ENCODE measurements around the gene HYKK.
A peak's percentile ranks its signal among the peaks of the same experiment; 100 is the strongest.
"Not testable (repeated sequence)": the region's sequence is repeated elsewhere in the genome, so short reads cannot be mapped to it uniquely, and the experiment has no call there.

HYKK gene

GRCh38 chr15:78539464-78540140 lies 32.2 kb downstream of the HYKK start:
- not testable (repeated sequence) for DNase-seq
- intact Hi-C loops (cut with DNase I), result loop anchor here (2.0 kb wide), 2 partner anchors 33 to 101 kb away; partner anchors contain the start of genes HYKK and IREB2

GRCh38 chr15:78540141-78540870 lies 32.9 kb downstream of the HYKK start, which contains the start of gene PSMA4:
PSMA4 (plus strand) TSS chr15:78540444; CDS start chr15:78541928, 1,484 bp downstream.
- intact Hi-C loops (cut with DNase I), result loop anchor here (2.0 kb wide), 2 partner anchors 34 to 102 kb away; partner anchors contain the start of genes HYKK and IREB2
- DNase-seq, result peak; percentile 86 to 99 (median 92)

DNA sequence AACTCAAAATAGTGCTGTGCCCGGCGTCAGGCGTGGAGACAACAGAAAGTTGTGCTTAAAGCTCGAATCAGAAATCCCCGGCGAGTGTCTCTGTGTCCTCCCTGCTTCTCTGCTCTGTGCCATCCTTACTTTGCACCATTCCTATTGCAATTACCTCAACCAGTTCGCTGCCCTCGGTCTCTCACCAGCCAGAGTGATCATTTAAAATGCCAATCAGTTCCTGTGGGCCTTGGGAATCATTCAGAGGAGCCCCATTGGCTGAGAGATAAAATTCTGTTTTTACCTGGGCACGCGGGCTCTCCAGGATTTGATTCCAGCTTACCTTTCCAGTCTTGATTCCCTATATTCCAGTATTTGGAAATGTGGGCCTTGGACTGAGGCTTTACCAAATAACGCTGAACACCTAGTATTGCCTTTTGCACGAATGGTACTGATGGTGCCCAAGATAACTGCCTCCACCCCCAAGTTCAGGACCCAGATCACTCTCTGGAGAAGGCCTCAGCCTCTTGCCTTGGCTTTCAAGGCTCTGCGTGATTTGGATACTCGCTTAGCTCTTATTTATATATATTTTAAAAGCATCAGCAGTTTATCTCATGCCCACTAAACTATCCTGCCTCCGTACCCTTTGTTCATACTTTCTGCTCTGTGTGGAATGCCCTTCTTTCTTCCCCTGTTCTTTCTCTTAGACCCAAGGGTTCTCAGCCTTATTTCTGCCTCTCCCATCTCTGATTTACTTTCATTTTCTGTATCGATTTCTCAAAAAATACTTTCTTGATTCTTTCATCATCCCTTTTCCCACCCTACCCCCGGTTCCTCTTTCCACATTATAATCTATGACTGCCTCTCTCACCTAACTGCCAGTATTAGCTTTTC lies 33.7 kb downstream of the HYKK start:
- DNase-seq, result no peak
- intact Hi-C loops (cut with DNase I), result loop anchor here (2.0 kb wide), 2 partner anchors 34 to 102 kb away; partner anchors contain the start of genes HYKK and IREB2

DNA sequence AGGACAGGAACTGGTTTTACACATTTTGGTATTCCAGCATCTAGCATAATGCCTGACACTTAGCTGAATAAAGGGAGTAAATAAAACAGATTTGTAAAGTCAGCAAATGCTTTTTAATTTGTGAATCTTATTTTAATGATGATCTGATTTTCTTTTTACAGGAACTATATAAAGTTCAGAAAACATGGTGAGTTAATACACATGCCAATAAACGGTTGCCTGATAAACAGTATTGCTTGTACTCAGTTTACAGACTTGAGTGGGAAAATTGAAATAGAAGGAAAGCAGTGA lies 34.3 kb downstream of the HYKK start:
- intact Hi-C loops (cut with DNase I), result loop anchor here (2.0 kb wide), 2 partner anchors 35 to 103 kb away; partner anchors contain the start of genes HYKK and IREB2
- no peak for DNase-seq

DNA sequence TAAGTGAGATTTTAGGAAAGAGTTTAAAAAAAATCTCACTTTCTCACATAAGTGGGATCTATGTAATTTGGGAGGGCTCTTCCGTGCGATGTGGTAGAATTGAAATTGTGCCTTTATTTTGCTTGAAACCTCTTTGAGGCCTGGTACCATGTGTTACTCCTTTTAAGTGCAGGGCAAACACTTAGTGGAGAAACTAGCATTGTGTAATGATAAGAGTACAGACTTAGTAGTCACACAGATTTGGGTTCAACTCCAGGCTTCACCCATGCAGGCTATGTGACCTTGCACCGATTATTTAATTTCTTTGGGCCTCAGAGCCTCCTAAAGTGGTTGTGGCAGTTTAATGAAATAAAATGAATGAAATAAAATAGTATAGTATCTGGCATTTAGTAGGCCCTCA lies 35.3 kb downstream of the HYKK start:
- DNase-seq, result no peak
- intact Hi-C loops (cut with DNase I), result no loop called here

GRCh38 chr15:78550194-78550593 lies 42.8 kb downstream of the HYKK start:
- intact Hi-C loops (cut with DNase I), result no loop called here
- DNase-seq, result no peak

DNA sequence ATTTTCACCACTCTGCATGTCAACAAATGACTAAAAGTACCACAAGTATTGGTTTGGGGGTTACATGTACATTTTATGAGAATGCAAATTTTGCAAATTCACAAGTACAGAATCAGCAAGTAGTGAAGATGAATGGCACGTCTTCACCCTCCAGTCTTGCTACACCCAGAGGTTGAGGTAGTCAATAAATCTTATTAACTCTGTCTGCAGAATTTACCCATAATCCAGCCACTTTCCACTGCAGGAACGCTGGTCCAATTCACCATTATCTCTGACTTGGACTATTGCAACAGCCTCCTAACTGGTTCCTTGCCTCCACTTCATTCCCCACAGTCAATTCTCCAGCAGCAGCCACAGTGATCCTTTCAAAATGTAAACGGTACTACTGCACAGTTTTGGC lies 43.4 kb downstream of the HYKK start:
- DNase-seq, result no peak
- intact Hi-C loops (cut with DNase I), result no loop called here

GRCh38 chr15:78551902-78552301 lies 44.5 kb downstream of the HYKK start:
- intact Hi-C loops (cut with DNase I), result no loop called here
- DNase-seq, result no peak

GRCh38 chr15:78552597-78552996 lies 45.2 kb downstream of the HYKK start:
- intact Hi-C loops (cut with DNase I), result no loop called here
- no peak for DNase-seq

GRCh38 chr15:78560201-78560600 lies 52.8 kb downstream of the HYKK start:
- intact Hi-C loops (cut with DNase I); DNase-seq: not testable (repeated sequence)

GRCh38 chr15:78561490-78561889 lies 54.1 kb downstream of the HYKK start:
- no peak for DNase-seq
- intact Hi-C loops (cut with DNase I), result no loop called here

DNA sequence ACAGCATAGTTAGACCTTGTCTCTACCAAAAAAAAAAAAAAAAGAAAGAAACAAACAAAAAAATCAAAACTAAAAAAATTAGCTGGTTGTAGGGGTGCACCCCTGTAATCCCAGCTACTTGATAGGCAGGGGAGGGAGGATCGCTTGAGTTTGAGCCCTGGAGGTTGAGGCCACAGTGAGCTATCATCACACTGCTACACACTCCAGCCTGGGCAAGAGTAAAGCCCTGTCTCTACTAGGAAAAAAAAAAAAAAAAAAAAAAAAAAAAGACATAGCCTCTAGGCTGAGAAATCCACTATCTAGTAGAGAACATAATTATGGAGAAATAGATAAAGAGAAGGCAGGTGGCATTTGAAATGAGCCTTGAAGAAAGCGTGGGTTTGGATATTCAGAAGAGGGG lies 55.7 kb downstream of the HYKK start:
- DNase-seq, result no peak
- intact Hi-C loops (cut with DNase I), result no loop called here

DNA sequence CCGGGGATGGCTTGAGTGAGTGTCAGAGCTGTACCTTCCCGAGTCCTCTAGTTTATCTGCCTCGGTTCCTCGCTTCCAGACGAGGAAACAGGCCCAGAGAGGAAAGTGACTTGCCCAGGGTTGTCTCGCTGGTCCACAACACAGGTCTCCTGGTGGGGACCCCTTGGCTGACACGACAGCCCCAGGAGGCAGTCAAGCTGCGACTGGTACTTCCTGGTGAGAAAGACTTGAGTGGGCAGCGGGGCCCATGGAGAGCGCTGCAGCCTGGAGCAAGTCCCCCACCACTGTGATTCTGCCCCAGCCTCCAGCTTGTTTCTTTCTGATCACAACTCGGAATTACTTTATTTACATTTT lies 57.3 kb downstream of the HYKK start:
- DNase-seq, result no peak
- intact Hi-C loops (cut with DNase I), result no loop called here

- intact Hi-C loops (cut with DNase I), result no loop called here
- DNase-seq, result peak in 8 of 10 donors; percentile 11 to 92 (median 52)
These were observed 57.9 kb downstream of the HYKK start, which contains the start of gene CHRNA5 for GRCh38 chr15:78565097-78565950. CHRNA5 (plus strand) TSS chr15:78565520; CDS start chr15:78565720, 200 bp downstream.

DNA sequence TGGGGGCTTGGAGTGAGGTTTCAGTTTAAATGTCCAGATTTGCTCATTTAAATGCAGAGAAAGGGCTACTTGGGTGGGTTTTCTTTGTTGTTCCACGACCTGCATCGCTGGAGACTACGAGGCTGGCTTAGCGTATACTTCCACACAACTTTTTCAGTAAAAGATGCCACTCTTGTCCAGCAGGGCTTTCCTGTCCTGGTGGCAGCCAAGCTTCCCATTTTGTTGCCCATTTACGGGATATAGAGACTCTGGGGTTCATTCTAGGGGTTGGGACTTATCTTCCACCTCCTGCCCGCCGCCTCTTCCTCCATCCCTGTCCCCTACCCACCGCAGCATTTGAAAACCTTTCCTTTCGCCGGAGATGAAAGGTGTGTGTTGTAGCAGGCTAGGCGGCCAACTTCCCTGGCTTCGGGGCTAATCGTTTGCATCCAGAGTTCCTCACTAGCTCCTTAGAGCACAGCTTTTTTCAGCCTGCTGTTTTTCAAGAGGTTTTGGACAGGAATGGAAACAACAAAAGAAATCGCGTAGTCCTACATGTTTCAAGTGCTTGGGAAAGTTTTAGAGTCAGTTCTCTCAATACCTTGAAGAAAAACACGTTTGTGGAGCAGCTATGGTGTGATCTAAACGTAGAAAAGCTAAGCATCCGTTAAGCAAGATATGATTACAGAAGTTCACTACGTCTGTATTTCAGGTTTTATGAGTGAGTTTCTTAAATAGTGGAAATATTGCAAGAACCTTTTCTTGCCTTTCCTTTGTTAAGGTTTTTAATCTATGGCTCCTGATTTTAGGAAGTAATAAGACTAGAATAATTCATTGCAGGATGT lies 58.8 kb downstream of the HYKK start:
- intact Hi-C loops (cut with DNase I), result no loop called here
- no peak for DNase-seq

GRCh38 chr15:78567531-78567930 lies 60.2 kb downstream of the HYKK start:
- intact Hi-C loops (cut with DNase I), result no loop called here
- no peak for DNase-seq

GRCh38 chr15:78570710-78571109 lies 63.3 kb downstream of the HYKK start:
- intact Hi-C loops (cut with DNase I), result no loop called here
- no peak for DNase-seq

DNA sequence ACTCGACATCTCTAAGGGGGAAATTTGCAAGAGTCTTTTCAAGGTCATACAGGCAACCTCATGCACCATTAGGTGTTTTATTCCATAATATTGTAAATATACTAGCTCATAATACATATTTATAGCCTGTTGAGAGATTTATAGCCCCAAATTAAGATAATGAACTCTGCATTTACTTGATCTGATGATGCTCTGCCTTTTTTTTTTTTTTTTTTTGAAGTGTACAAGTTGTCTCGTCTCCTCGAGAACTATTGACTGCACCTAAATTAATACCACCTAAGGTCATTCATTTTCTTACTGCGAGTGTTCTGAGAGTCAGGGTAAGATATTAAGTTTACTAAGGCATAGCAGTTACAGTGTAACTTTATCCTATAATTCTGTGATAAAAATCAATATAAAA lies 64.0 kb downstream of the HYKK start:
- intact Hi-C loops (cut with DNase I), result no loop called here
- no peak for DNase-seq

DNA sequence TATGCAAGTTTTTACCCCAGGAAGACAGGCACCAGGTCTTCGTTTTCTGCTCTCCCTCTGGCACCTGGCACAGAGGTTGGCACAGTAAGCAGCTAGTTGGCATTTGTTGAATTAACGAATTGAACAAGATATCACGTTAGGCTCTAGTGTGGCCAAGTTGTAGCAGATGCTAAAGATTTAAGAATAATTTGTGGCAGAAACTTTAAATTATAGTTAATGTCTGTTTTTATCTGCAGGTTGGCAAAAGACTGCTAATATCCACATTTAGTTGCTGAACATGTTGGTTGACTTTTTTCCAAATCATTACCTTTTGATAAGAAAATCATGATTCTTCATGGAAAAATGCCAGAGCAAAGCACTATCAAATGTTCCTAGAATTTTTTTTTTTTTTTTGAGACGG lies 66.0 kb downstream of the HYKK start:
- intact Hi-C loops (cut with DNase I), result no loop called here
- DNase-seq, result no peak

Measured in posterior cingulate gyrus (tissue), 11 donors.